ENCODE measurements around the gene TAF5L.

TAF5L gene

DNA sequence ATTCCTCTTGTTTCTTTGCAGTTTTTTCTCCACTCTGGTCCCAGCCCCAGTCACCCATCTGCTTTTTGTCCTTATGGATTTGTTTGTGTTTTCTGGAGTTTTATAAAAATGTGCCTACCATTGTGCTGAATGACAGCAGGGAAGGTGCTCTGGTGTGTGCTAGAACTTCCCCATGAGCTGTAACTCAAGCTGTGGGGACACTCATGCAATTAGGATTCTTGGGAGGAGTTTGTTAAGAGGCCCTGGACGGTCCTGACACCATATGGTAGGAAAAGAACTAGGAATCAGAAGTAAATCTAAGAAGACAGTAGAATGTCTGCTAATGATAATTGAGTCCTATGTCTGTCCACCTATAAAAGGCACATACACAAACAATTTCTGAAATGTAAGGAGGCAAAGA is 27.5 kb upstream of the TAF5L start:
- Mint-ChIP-seq H3K4me1 (no peaks in the 10 kb centered on the region), H3K9me3 (no peaks in the 10 kb centered on the region), H3K4me3 (no peak overlapping the region), H3K27me3 (no peaks in the 10 kb centered on the region), H3K36me3 (peaks cover 37% of the 10 kb centered on the region), H3K27ac (peak overlapping the region; percentile 4)
- DNase-seq = no peak
- CTCF ChIA-PET = no interaction called here

DNA sequence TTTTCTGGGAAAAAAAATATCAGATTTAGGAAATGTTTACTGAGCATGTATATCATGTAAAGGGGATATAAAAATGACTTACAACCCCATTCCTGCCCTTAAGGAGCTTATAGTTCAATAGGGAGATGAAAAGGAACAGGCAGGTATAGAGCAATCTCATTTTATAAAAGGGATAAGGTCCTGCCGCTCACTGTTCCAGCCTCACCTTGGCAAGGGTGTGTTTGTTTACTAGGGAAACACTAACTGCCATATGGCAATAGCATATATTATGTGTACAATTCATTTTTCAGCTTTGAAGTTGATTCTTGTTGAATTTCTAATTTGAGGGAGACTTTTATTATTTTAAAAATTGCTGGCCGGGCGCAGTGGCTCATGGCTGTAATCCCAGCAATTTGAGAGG is 25.6 kb upstream of the TAF5L start:
- Mint-ChIP-seq H3K9me3 (no peaks in the 10 kb centered on the region), H3K27me3 (no peaks in the 10 kb centered on the region), H3K4me3 (no peak overlapping the region), H3K36me3 (peaks cover 39% of the 10 kb centered on the region), H3K4me1 (no peaks in the 10 kb centered on the region), H3K27ac (no peak overlapping the region)
- no peak for DNase-seq
- CTCF ChIA-PET = interaction anchor here (1.4 kb wide), 1 partner anchor 8 kb away, joined by 4 read pairs; no protein-coding TSS in a partner anchor

DNA sequence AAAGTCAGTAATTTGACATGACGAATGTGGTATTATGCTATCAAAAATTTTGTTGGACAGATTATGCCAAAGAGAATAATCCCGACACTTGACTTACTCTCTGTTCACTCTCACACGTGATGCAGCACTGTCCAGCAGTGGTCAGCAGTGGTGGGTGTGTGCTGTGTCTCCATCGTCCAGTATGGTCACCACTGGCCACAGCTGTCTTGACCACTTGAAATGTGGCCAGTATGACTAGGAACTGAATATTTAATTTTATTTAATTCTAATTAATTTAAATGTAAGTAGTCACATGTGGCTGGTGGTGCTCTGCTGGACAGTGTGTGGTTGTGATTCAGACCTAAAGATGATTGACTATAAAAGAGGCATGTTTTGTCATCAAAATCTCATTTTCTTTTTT is 24.1 kb upstream of the TAF5L start:
- Mint-ChIP-seq H3K4me3 (no peak overlapping the region), H3K27ac (no peak overlapping the region), H3K9me3 (no peaks in the 10 kb centered on the region), H3K36me3 (peaks cover 42% of the 10 kb centered on the region), H3K27me3 (no peaks in the 10 kb centered on the region), H3K4me1 (no peaks in the 10 kb centered on the region)
- DNase-seq = no peak
- CTCF ChIA-PET = interaction anchor here (1.4 kb wide), 1 partner anchor 10 kb away, joined by 4 read pairs; no protein-coding TSS in a partner anchor

- Mint-ChIP-seq H3K4me1 (no peaks in the 10 kb centered on the region), H3K27me3 (no peaks in the 10 kb centered on the region), H3K4me3 (no peak overlapping the region), H3K36me3 (peaks cover 46% of the 10 kb centered on the region), H3K27ac (no peak overlapping the region), H3K9me3 (no peaks in the 10 kb centered on the region)
- DNase-seq = no peak
- CTCF ChIA-PET = no interaction called here
Measured at GRCh38 chr1:229648406-229648805, 22.5 kb upstream of the TAF5L start.

GRCh38 chr1:229645324-229645993 is 19.5 kb upstream of the TAF5L start:
- H3K4me1 Mint-ChIP-seq = no peaks in the 10 kb centered on the region
- H3K9me3 Mint-ChIP-seq = no peaks in the 10 kb centered on the region
- DNase-seq = no peak
- H3K27ac Mint-ChIP-seq = no peak overlapping the region
- H3K36me3 Mint-ChIP-seq = peaks cover 34% of the 10 kb centered on the region
- no peaks in the 10 kb centered on the region for H3K27me3 Mint-ChIP-seq
- CTCF ChIA-PET = no interaction called here
- no peak overlapping the region for H3K4me3 Mint-ChIP-seq

DNA sequence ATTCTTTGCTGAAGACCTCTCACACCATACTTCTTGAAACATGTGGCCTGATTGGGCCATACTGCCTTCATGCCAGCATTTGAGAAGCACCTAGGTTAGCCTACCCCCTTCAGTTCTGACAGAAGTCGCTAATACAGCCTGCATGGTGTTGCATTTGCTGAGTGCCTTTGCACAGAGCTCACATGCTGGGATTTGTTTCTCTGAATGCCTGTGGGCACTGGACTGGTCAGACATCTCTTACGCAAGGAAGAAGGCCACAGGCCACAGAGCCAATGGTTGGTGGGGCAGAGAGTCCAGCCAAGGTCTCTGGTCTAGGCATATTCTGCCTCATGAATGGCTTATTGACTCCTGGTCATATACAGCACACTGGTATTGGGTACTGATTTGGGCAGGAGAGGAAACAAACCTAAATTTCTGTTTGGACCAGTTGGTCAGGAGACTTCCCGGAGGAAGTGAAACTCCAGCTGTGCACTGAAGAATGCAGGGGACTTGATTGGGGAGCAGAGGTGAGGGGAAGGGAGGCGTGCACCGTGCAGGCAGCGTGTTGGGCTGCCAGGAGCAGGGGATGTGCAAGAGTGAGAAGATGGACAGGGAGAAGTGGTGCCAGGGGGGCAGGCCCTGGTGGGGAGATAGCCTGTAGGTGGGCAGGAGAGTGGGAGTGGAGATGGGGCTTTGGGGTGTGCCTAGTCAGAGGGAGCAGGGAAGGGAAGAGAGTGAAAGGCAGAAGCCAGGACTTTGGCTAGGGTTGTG is 18.2 kb upstream of the TAF5L start:
- Mint-ChIP-seq H3K27me3 (no peaks in the 10 kb centered on the region), H3K36me3 (peaks cover 38% of the 10 kb centered on the region), H3K9me3 (no peaks in the 10 kb centered on the region), H3K4me1 (no peaks in the 10 kb centered on the region), H3K4me3 (no peak overlapping the region), H3K27ac (no peak overlapping the region)
- no peak for DNase-seq
- CTCF ChIA-PET = no interaction called here

GRCh38 chr1:229642970-229643369 is 17.0 kb upstream of the TAF5L start:
- H3K27me3 Mint-ChIP-seq = no peaks in the 10 kb centered on the region
- H3K4me3 Mint-ChIP-seq = no peak overlapping the region
- H3K36me3 Mint-ChIP-seq = peaks cover 41% of the 10 kb centered on the region
- H3K27ac Mint-ChIP-seq = no peak overlapping the region
- H3K9me3 Mint-ChIP-seq = no peaks in the 10 kb centered on the region
- H3K4me1 Mint-ChIP-seq = no peaks in the 10 kb centered on the region
- CTCF ChIA-PET = no interaction called here
- no peak for DNase-seq

DNA sequence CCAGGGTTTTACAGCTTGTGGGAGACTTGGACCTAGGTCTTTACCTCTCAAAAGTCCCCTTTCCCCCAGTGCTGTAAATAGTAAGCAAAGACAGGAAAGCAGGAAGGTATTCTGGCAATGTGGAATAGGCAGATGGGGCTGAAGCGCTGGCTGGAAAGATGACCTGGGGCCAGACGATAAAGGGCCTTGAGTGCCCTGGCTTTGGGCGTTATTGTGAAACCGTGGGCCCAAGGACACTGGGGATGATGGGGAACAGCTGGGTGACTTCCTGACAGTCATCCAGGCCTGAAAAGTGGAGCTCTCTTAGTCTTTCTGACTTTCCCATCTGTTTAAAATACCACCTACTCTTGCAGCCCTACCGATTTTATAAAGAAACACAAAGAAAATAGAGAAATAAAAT is 16.5 kb upstream of the TAF5L start:
- Mint-ChIP-seq H3K4me3 (no peak overlapping the region), H3K9me3 (no peaks in the 10 kb centered on the region), H3K4me1 (no peaks in the 10 kb centered on the region), H3K36me3 (peaks cover 42% of the 10 kb centered on the region), H3K27me3 (no peaks in the 10 kb centered on the region), H3K27ac (peak overlapping the region; percentile 7)
- CTCF ChIA-PET = no interaction called here
- no peak for DNase-seq

GRCh38 chr1:229641306-229641705 is 15.4 kb upstream of the TAF5L start:
- H3K36me3 Mint-ChIP-seq = peaks cover 42% of the 10 kb centered on the region
- H3K27ac Mint-ChIP-seq = no peak overlapping the region
- no peaks in the 10 kb centered on the region for H3K4me1 Mint-ChIP-seq

DNA sequence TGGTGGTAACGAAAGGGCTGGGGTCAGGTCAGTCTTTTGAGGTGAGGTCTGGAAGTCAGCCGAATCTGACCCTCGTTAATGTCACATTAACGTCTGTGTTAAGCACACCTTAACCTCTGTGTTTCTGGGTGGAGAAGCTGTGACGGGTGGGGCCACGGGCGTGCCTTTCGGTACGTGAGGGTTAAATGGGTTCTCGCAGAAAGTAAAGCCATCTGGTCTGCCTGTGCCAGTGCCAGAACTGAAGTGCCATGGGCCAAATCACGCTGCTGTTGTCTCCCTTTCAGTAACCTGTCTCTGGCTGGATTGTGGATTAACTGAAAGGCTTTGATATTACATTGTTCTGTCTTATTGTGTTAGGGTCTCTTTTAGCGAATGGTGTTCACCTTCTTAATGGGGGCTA is 14.5 kb upstream of the TAF5L start:
- H3K4me3 Mint-ChIP-seq = no peak overlapping the region
- no peaks in the 10 kb centered on the region for H3K4me1 Mint-ChIP-seq
- peaks cover 46% of the 10 kb centered on the region for H3K36me3 Mint-ChIP-seq
- no peaks in the 10 kb centered on the region for H3K27me3 Mint-ChIP-seq
- no peak for DNase-seq
- CTCF ChIA-PET = no interaction called here
- H3K27ac Mint-ChIP-seq = no peak overlapping the region
- H3K9me3 Mint-ChIP-seq = no peaks in the 10 kb centered on the region

More at GRCh38 chr1:229641306-229641705, 15.4 kb upstream of the TAF5L start:
- no peak overlapping the region for H3K4me3 Mint-ChIP-seq
- H3K27me3 Mint-ChIP-seq = no peaks in the 10 kb centered on the region
- CTCF ChIA-PET = no interaction called here
- DNase-seq = no peak
- H3K9me3 Mint-ChIP-seq = no peaks in the 10 kb centered on the region

DNA sequence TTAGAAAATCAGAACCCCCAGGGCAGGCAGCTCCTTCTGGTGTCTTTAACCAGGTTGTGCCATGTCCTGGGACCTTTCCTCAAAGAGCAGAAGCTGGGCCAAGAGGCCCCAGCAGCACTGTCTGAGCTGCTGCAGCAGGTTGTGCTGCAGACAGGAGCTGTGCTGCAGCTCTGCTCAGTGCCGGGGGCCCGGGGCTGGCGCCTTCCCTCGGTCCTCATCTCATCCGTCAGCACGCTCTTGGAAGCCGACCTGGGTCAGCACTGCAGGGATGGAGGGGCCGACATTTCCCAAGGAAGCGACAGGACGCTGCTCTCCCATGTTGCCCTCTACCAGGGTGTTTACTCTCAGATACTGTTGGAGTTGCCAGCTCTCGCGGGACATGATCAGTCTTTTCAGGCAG is 11.8 kb upstream of the TAF5L start:
- no peak for DNase-seq
- no peak overlapping the region for H3K27ac Mint-ChIP-seq
- H3K36me3 Mint-ChIP-seq = peaks cover 46% of the 10 kb centered on the region
- no peaks in the 10 kb centered on the region for H3K9me3 Mint-ChIP-seq
- CTCF ChIA-PET = interaction anchor here (0.6 kb wide), 1 partner anchor 1719 kb away, joined by 3 read pairs; no protein-coding TSS in a partner anchor
- H3K27me3 Mint-ChIP-seq = no peaks in the 10 kb centered on the region
- no peaks in the 10 kb centered on the region for H3K4me1 Mint-ChIP-seq
- H3K4me3 Mint-ChIP-seq = no peak overlapping the region

DNA sequence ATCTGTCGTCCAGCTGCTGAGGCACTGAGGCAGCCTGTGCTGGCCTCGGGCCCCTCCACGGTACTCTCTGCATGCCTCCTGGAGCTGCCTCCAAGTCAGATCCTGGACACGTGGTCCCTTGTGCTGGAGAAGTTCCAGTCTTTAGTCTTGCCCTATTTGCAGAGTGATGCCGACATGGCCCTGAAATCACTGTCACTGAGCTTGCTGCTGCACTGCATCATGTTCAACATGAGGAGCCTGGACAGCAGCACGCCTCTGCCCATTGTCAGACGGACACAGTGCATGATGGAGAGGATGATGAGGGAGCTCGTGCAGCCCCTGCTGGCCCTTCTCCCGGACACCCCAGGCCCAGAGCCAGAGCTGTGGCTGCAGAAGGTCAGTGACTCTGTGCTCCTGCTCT is 10.1 kb upstream of the TAF5L start:
- CTCF ChIA-PET = interaction anchor here (0.9 kb wide), 1 partner anchor 51 kb away, joined by 3 read pairs; no protein-coding TSS in a partner anchor

DNA sequence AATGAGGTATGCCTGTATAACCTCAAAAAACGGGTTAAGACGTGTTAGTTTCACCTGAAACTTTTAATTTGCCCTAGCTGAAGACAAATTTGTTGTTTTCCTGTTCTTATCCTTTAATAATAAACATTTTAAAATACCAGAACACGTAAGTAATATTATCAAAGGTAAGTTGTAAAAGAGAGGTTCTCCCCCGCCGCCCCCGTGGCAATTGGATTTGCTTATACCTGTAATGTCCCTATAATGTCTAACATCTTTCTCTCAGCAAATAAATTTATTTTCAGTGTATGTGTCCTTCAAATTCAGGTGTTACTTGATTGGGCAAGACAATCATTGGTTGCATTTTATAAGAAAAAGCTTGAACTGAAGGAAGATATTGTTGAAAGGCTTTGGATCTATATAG is 6.0 kb upstream of the TAF5L start:
- no peaks in the 10 kb centered on the region for H3K27me3 Mint-ChIP-seq
- no peaks in the 10 kb centered on the region for H3K9me3 Mint-ChIP-seq
- no peak overlapping the region for H3K27ac Mint-ChIP-seq
- CTCF ChIA-PET = no interaction called here
- peaks cover 37% of the 10 kb centered on the region for H3K4me1 Mint-ChIP-seq
- no peak for DNase-seq
- no peak overlapping the region for H3K4me3 Mint-ChIP-seq
- H3K36me3 Mint-ChIP-seq = peaks cover 46% of the 10 kb centered on the region

More for the DNA sequence above, 10.1 kb upstream of the TAF5L start:
- no peak for DNase-seq
- no peak overlapping the region for H3K27ac Mint-ChIP-seq
- H3K27me3 Mint-ChIP-seq = no peaks in the 10 kb centered on the region
- no peak overlapping the region for H3K4me3 Mint-ChIP-seq
- no peaks in the 10 kb centered on the region for H3K9me3 Mint-ChIP-seq
- peaks cover 10% of the 10 kb centered on the region for H3K4me1 Mint-ChIP-seq
- peaks cover 51% of the 10 kb centered on the region for H3K36me3 Mint-ChIP-seq

GRCh38 chr1:229631148-229631547 is 5.2 kb upstream of the TAF5L start:
- no peak overlapping the region for H3K4me3 Mint-ChIP-seq
- H3K4me1 Mint-ChIP-seq = peaks cover 42% of the 10 kb centered on the region
- H3K27me3 Mint-ChIP-seq = no peaks in the 10 kb centered on the region
- H3K27ac Mint-ChIP-seq = no peak overlapping the region
- H3K36me3 Mint-ChIP-seq = peaks cover 43% of the 10 kb centered on the region
- H3K9me3 Mint-ChIP-seq = no peaks in the 10 kb centered on the region
- DNase-seq = no peak
- CTCF ChIA-PET = no interaction called here

DNA sequence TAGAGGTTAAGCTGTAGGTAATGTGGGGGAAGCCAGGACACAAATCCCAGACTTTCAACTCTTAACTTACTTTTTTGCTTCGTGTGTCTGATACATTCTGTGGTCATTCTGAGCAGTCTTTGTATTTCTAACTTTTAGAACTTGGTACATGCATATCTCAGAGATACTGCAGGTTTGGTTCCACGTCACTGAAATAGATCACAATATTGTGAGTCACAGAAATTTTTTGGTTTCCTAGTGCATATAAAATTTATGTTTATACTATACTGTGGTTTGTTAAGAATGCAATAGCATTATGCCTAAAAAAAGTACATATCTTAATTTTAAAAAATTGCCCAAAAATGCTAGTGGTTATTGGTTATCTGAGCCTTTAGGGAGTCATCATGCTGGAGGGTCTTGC is 3.3 kb upstream of the TAF5L start:
- Mint-ChIP-seq H3K36me3 (peaks cover 30% of the 10 kb centered on the region), H3K4me3 (no peak overlapping the region), H3K27ac (no peak overlapping the region), H3K27me3 (no peaks in the 10 kb centered on the region), H3K9me3 (no peaks in the 10 kb centered on the region), H3K4me1 (peaks cover 52% of the 10 kb centered on the region)
- CTCF ChIA-PET = no interaction called here
- no peak for DNase-seq
